GM21717 (cell line): ENCODE data around the gene ING5.
A peak's percentile ranks its signal among the peaks of the same experiment; 100 is the strongest.
"Not testable (repeated sequence)": the region's sequence is repeated elsewhere in the genome, so short reads cannot be mapped to it uniquely, and the experiment has no call there.

Experiments used
- ATAC-seq: cut with Tn5 transposase; IDR thresholded peaks from one replicate; pipeline ENCODE4 v1.9.1; 2021; ENCODE audit warnings: mild to moderate bottlenecking, moderate library complexity; ENCODE audit not compliant: unreplicated experiment

Gene ING5

GRCh38 chr2:241701399-241702154, at the start of gene ING5:
Gene ING5, plus strand, starts transcription at chr2:241702039. Its CDS starts 27 bp downstream, at chr2:241702066.
- peak; percentile 55 for ATAC-seq

- ATAC-seq: no peak
Measured at GRCh38 chr2:241652142-241652541, 49.7 kb upstream of the ING5 start.

- ATAC-seq: no peak
Measured at GRCh38 chr2:241652722-241653121, 49.1 kb upstream of the ING5 start.

GRCh38 chr2:241653210-241653750, 48.6 kb upstream of the ING5 start:
- no peak for ATAC-seq

- ATAC-seq: no peak
Measured at GRCh38 chr2:241654551-241654950, 47.3 kb upstream of the ING5 start.

- no peak for ATAC-seq
Measured at GRCh38 chr2:241655516-241656189, 46.2 kb upstream of the ING5 start.

GRCh38 chr2:241656190-241656741, 45.6 kb upstream of the ING5 start:
- ATAC-seq: no peak

- no peak for ATAC-seq
Measured at GRCh38 chr2:241657786-241658254, 44.0 kb upstream of the ING5 start.

- ATAC-seq: no peak
Measured at GRCh38 chr2:241658296-241658695, 43.5 kb upstream of the ING5 start.

- no peak for ATAC-seq
Measured at GRCh38 chr2:241659150-241659739, 42.6 kb upstream of the ING5 start.

GRCh38 chr2:241660593-241661213, 41.1 kb upstream of the ING5 start:
- ATAC-seq: no peak

GRCh38 chr2:241662731-241663130, 39.1 kb upstream of the ING5 start:
- ATAC-seq: not testable (repeated sequence)

- ATAC-seq: no peak
Measured at GRCh38 chr2:241665731-241666440, 36.0 kb upstream of the ING5 start.

- ATAC-seq: no peak
Measured at GRCh38 chr2:241666627-241667400, 35.0 kb upstream of the ING5 start.

- ATAC-seq: no peak
Measured at GRCh38 chr2:241668354-241668753, 33.5 kb upstream of the ING5 start.

GRCh38 chr2:241668839-241669238, 33.0 kb upstream of the ING5 start:
- no peak for ATAC-seq

- ATAC-seq: no peak
Measured at GRCh38 chr2:241670333-241671110, 31.3 kb upstream of the ING5 start.

- no peak for ATAC-seq
Measured at GRCh38 chr2:241671457-241672240, 30.2 kb upstream of the ING5 start.
